HCT116 (cell line): ENCODE measurements around the gene RFTN1.

Experiments
- CEBPB ChIP-seq: IDR thresholded peaks from 2 replicates; pipeline ENCODE4 v1.6.1; 2012; ENCODE audit warnings: low read depth
- EZH2 ChIP-seq: fragments of 200-600 bp; sonication (generic); IDR thresholded peaks from 2 replicates; pipeline ENCODE4 v1.6.1; 2017; ENCODE audit warnings: antibody characterized with exemption, mixed run types
- EZH2phosphoT487 ChIP-seq: fragments of 200-600 bp; IDR thresholded peaks from 2 replicates; pipeline ENCODE4 v1.6.1; 2018; ENCODE audit warnings: antibody characterized with exemption, borderline replicate concordance
- POLR2A ChIP-seq: IDR thresholded peaks from 2 replicates; pipeline ENCODE4 v1.7.0; 2011; ENCODE audit warnings: borderline replicate concordance; ENCODE audit not compliant: insufficient read depth, insufficient read length; ENCODE audit errors: extremely low read depth
- SIN3A ChIP-seq: IDR thresholded peaks from 2 replicates; pipeline ENCODE4 v1.6.1; 2012; ENCODE audit warnings: low read depth
- TCF7L2 ChIP-seq: IDR thresholded peaks from 2 replicates; pipeline ENCODE4 v1.7.0; 2011; ENCODE audit warnings: borderline replicate concordance, inconsistent platforms; ENCODE audit not compliant: insufficient read depth, insufficient read length; ENCODE audit errors: extremely low read depth
- TF ChIP-seq, protein P1 (sequence below): IDR thresholded peaks from 2 replicates; pipeline ENCODE4 v1.6.1; 2011; ENCODE audit warnings: mild to moderate bottlenecking, low read length, moderate library complexity; ENCODE audit not compliant: insufficient replicate concordance; ENCODE audit errors: extremely low read depth
- TF ChIP-seq, protein P2 (sequence below), 3 experiments: fragments of 200-600 bp in 1 of 3; sonication (generic) in 1 of 3; IDR thresholded peaks in 2 of 3; conservative IDR thresholded peaks in 1 of 3; 2 replicates each; pipeline ENCODE4 v1.5.1; 2012 to 2017; ENCODE audit warnings: low read depth in 2 of 3, low read length in 2 of 3, antibody characterized with exemption in 1 of 3, borderline replicate concordance in 1 of 3, control low read depth in 1 of 3, mild to moderate bottlenecking in 1 of 3, mixed read lengths in 1 of 3, mixed run types in 1 of 3, moderate library complexity in 1 of 3; ENCODE audit not compliant: insufficient read depth in 1 of 3

GRCh38 chr3:16466822-16467221, 46.7 kb downstream of the RFTN1 start:
- TF ChIP-seq, protein P1, sequence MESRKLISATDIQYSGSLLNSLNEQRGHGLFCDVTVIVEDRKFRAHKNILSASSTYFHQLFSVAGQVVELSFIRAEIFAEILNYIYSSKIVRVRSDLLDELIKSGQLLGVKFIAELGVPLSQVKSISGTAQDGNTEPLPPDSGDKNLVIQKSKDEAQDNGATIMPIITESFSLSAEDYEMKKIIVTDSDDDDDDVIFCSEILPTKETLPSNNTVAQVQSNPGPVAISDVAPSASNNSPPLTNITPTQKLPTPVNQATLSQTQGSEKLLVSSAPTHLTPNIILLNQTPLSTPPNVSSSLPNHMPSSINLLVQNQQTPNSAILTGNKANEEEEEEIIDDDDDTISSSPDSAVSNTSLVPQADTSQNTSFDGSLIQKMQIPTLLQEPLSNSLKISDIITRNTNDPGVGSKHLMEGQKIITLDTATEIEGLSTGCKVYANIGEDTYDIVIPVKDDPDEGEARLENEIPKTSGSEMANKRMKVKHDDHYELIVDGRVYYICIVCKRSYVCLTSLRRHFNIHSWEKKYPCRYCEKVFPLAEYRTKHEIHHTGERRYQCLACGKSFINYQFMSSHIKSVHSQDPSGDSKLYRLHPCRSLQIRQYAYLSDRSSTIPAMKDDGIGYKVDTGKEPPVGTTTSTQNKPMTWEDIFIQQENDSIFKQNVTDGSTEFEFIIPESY = no peak
- TF ChIP-seq, protein P2, sequence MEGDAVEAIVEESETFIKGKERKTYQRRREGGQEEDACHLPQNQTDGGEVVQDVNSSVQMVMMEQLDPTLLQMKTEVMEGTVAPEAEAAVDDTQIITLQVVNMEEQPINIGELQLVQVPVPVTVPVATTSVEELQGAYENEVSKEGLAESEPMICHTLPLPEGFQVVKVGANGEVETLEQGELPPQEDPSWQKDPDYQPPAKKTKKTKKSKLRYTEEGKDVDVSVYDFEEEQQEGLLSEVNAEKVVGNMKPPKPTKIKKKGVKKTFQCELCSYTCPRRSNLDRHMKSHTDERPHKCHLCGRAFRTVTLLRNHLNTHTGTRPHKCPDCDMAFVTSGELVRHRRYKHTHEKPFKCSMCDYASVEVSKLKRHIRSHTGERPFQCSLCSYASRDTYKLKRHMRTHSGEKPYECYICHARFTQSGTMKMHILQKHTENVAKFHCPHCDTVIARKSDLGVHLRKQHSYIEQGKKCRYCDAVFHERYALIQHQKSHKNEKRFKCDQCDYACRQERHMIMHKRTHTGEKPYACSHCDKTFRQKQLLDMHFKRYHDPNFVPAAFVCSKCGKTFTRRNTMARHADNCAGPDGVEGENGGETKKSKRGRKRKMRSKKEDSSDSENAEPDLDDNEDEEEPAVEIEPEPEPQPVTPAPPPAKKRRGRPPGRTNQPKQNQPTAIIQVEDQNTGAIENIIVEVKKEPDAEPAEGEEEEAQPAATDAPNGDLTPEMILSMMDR (IDR thresholded peaks at IDR 0.05 in 2 of 3, conservative IDR thresholded peaks at IDR 0.05 in 1 of 3; ENCODE audit: borderline replicate concordance in 1 of 3, insufficient read depth in 1 of 3, low read depth in 2 of 3, low read length in 2 of 3) = no peak
- TF ChIP-seq CEBPB (no peak), SIN3A (no peak), EZH2 (no peak), EZH2phosphoT487 (no peak), TCF7L2 (no peak), POLR2A (no peak)
